Heart left ventricle (tissue), 13 donors: Measurements from ENCODE around the gene EPC2.

Source experiments
- POLR2A ChIP-seq, 2 donors: fragments of 450-650 bp; IDR thresholded peaks; one replicate each; pipeline ENCODE4 v1.6.1; 2017; ENCODE audit warnings: antibody characterized with exemption in 2 of 2, mild to moderate bottlenecking in 2 of 2, moderate library complexity in 2 of 2
- TF ChIP-seq, protein P1 (sequence below), 12 donors: fragments of 200-600 bp; sonication (generic) in 4 of 12; IDR thresholded peaks; one replicate each; pipeline versions ENCODE4 v1.5.0 to v1.8.0; 2018 to 2022; ENCODE audit warnings: antibody characterized with exemption in 12 of 12, mild to moderate bottlenecking in 5 of 12
- donor health status: ischemic (EF 13 %, LVEDD 7.1; RV severe dilation, severe dysfunction).
- donor health status: DM: no; HTN: yes; CAD: no.
- donor health status: DM: no; HTN: no; CAD: no.
- donor health status: ischemic (EF 25% LVEDD 6.9; RV normal size, moderate dysfunction).
- donor health status: ischemic (EF 25% LVEDD 5.7; RV mildly dilated, moderate dysfunction).
- donor health status: ischemic (EF 35%, LVEDD 5.7; RV mildly dilated, moderate dysfunction).
- donor health status: nonischemic (EF 11% LVEDD 7.7; RV severe dilation, severe dysfunction).
- donor health status: DM: yes; HTN: yes; CAD: no.
- donor health status: PGD.
- donor health status: ischemic (EF 29% LVEDD 5.4; RV normal size, mild dysfunction).
- donor health status: nonischemic (EF 23%, LVEDD 6.1; RV moderate dilation, normal function).

DNA sequence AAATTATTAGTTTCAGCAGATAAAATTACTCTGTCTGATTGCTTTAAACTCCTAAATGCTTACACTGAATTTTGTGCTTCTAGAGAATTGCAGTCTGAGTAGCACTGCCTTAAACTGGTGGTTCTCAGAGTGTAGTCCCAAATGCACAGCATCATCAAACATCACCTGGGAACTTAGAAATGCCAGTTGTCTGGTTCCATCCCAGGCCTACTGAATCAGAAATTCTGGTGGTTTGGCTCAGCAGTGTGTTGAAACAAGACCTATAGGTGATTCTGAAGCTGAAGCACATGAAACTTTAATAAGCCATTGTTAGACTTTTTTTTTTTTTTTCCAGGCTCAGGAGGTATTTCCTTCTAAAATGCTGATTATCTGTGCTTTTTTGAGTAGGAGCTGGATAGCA lies 22.0 kb downstream of the EPC2 start:
- TF ChIP-seq, protein P1, sequence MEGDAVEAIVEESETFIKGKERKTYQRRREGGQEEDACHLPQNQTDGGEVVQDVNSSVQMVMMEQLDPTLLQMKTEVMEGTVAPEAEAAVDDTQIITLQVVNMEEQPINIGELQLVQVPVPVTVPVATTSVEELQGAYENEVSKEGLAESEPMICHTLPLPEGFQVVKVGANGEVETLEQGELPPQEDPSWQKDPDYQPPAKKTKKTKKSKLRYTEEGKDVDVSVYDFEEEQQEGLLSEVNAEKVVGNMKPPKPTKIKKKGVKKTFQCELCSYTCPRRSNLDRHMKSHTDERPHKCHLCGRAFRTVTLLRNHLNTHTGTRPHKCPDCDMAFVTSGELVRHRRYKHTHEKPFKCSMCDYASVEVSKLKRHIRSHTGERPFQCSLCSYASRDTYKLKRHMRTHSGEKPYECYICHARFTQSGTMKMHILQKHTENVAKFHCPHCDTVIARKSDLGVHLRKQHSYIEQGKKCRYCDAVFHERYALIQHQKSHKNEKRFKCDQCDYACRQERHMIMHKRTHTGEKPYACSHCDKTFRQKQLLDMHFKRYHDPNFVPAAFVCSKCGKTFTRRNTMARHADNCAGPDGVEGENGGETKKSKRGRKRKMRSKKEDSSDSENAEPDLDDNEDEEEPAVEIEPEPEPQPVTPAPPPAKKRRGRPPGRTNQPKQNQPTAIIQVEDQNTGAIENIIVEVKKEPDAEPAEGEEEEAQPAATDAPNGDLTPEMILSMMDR (IDR thresholded peaks at IDR 0.05), result no peak
- TF ChIP-seq POLR2A (IDR thresholded peaks at IDR 0.05), result no peak
